H9 (cell line): Measurements from ENCODE around the gene SORBS1. TPM values are rescaled to one million over a fixed set of nuclear protein-coding genes. Genes with fewer than 3 reads are reported as not detected.

Experiments
- DNase-seq: peaks from one replicate; pipeline ENCODE4 v3.0.0-alpha.2; 2017
- H2AFZ ChIP-seq: one replicate; pipeline ENCODE4 v1.6.1; 2013; ENCODE audit warnings: mild to moderate bottlenecking, low read length, control low read depth, moderate library complexity
- H2AK5ac ChIP-seq: 2 replicates; pipeline ENCODE4 v1.6.1; 2013; ENCODE audit warnings: low read length, control low read depth, mixed read lengths; ENCODE audit not compliant: insufficient read length
- H2BK120ac ChIP-seq: one replicate; pipeline ENCODE4 v1.6.1; 2013; ENCODE audit warnings: low read depth, mild to moderate bottlenecking, low read length, control low read depth, inconsistent platforms; ENCODE audit not compliant: poor library complexity, severe bottlenecking
- H2BK12ac ChIP-seq: 2 replicates; pipeline ENCODE4 v1.6.1; 2013; ENCODE audit warnings: low read length, control low read depth, mixed read lengths, low read depth; ENCODE audit not compliant: insufficient read length
- H2BK15ac ChIP-seq: 2 replicates; pipeline ENCODE4 v1.6.1; 2013; ENCODE audit warnings: low read depth, low read length, control low read depth
- H2BK20ac ChIP-seq: one replicate; pipeline ENCODE4 v1.6.1; 2013; ENCODE audit warnings: low read depth, mild to moderate bottlenecking, low read length, control low read depth, inconsistent platforms; ENCODE audit not compliant: poor library complexity, severe bottlenecking
- H2BK5ac ChIP-seq: 2 replicates; pipeline ENCODE4 v1.6.1; 2013; ENCODE audit warnings: low read length, control low read depth, mixed read lengths; ENCODE audit not compliant: insufficient read length
- H3K14ac ChIP-seq: 2 replicates; pipeline ENCODE4 v1.6.1; 2013; ENCODE audit warnings: low read length, control low read depth; ENCODE audit not compliant: insufficient read depth
- H3K18ac ChIP-seq: 2 replicates; pipeline ENCODE4 v1.6.1; 2013; ENCODE audit warnings: low read depth, mild to moderate bottlenecking, mixed read lengths, low read length, control low read depth; ENCODE audit not compliant: insufficient read length
- H3K23ac ChIP-seq: 2 replicates; pipeline ENCODE4 v1.6.1; 2013; ENCODE audit warnings: low read length, control low read depth, mixed read lengths, low read depth; ENCODE audit not compliant: insufficient read length
- H3K23me2 ChIP-seq: 2 replicates; pipeline ENCODE4 v1.6.1; 2013; ENCODE audit warnings: low read depth, mild to moderate bottlenecking, mixed read lengths, low read length, control low read depth; ENCODE audit not compliant: insufficient read length, poor library complexity, severe bottlenecking
- H3K27ac ChIP-seq: 2 replicates; pipeline ENCODE4 v1.5.1; 2013; ENCODE audit warnings: low read length, control low read depth, mixed read lengths, low read depth; ENCODE audit not compliant: insufficient read length
- H3K27me3 ChIP-seq: 2 replicates; pipeline ENCODE4 v1.6.1; 2013; ENCODE audit warnings: low read length, control low read depth, inconsistent platforms; ENCODE audit not compliant: insufficient read depth
- H3K4ac ChIP-seq: 2 replicates; pipeline ENCODE4 v1.6.1; 2013; ENCODE audit warnings: low read depth, mild to moderate bottlenecking, control low read depth, inconsistent platforms, low read length, moderate library complexity
- H3K4me1 ChIP-seq: 2 replicates; pipeline ENCODE4 v1.6.1; 2013; ENCODE audit warnings: low read length, control low read depth, inconsistent platforms; ENCODE audit not compliant: insufficient read depth
- H3K4me2 ChIP-seq: 2 replicates; pipeline ENCODE4 v1.6.1; 2013; ENCODE audit warnings: low read length, control low read depth, mixed read lengths; ENCODE audit not compliant: insufficient read length, insufficient read depth
- H3K56ac ChIP-seq: 2 replicates; pipeline ENCODE4 v1.6.1; 2013; ENCODE audit warnings: low read depth, mild to moderate bottlenecking, mixed read lengths, low read length, control low read depth; ENCODE audit not compliant: insufficient read length
- H3K79me1 ChIP-seq: 2 replicates; pipeline ENCODE4 v1.6.1; 2013; ENCODE audit warnings: low read depth, mild to moderate bottlenecking, moderate library complexity, low read length, control low read depth, inconsistent platforms; ENCODE audit not compliant: insufficient read depth, poor library complexity, severe bottlenecking
- H3K79me2 ChIP-seq: 2 replicates; pipeline ENCODE4 v1.6.1; 2013; ENCODE audit warnings: low read length, control low read depth, inconsistent platforms; ENCODE audit not compliant: insufficient read depth
- H3K9ac ChIP-seq: 2 replicates; pipeline ENCODE4 v1.6.1; 2013; ENCODE audit warnings: low read length, control low read depth, mixed read lengths; ENCODE audit not compliant: insufficient read length; ENCODE audit errors: extremely low read depth
- H3K9me3 ChIP-seq: one replicate; pipeline ENCODE4 v1.6.1; 2013; ENCODE audit warnings: low read depth, low read length, inconsistent platforms; ENCODE audit not compliant: control insufficient read depth
- H3T11ph ChIP-seq: one replicate; pipeline ENCODE4 v1.6.1; 2013; ENCODE audit warnings: mild to moderate bottlenecking, low read length, control low read depth, inconsistent platforms
- H4K20me1 ChIP-seq: one replicate; pipeline ENCODE4 v1.6.1; 2013; ENCODE audit not compliant: control insufficient read depth, insufficient read length, insufficient read depth
- H4K5ac ChIP-seq: 2 replicates; pipeline ENCODE4 v1.6.1; 2013; ENCODE audit warnings: low read depth, mild to moderate bottlenecking, mixed read lengths, low read length, control low read depth; ENCODE audit not compliant: insufficient read length
- H4K8ac ChIP-seq: replicated peaks from 2 replicates; pipeline ENCODE4 v1.6.1; 2013; ENCODE audit warnings: low read length, control low read depth, mixed read lengths, low read depth; ENCODE audit not compliant: insufficient read length
- H4K91ac ChIP-seq: 2 replicates; pipeline ENCODE4 v1.6.1; 2013; ENCODE audit warnings: low read depth, mild to moderate bottlenecking, moderate library complexity, mixed read lengths, low read length, control low read depth; ENCODE audit not compliant: insufficient read length
- H3K27ac Mint-ChIP-seq, 3 experiments: 2 replicates in 2 of 3; 3 replicates in 1 of 3; pipeline ENCODE4 v1.8.0; 2020 to 2021; ENCODE audit warnings: mixed read lengths in 3 of 3, mild to moderate bottlenecking in 1 of 3, moderate library complexity in 1 of 3
- H3K27me3 Mint-ChIP-seq: 2 replicates; pipeline ENCODE4 v1.8.0; 2021; ENCODE audit warnings: low read depth, mild to moderate bottlenecking, moderate library complexity, mixed read lengths
- H3K36me3 Mint-ChIP-seq, 3 experiments: 2 replicates in 2 of 3; 3 replicates in 1 of 3; pipeline ENCODE4 v1.8.0; 2020 to 2021; ENCODE audit warnings: low read depth in 3 of 3, mixed read lengths in 3 of 3; ENCODE audit not compliant: insufficient read depth in 1 of 3
- H3K4me1 Mint-ChIP-seq, 2 experiments: 2 replicates each; pipeline ENCODE4 v1.8.0; 2020; ENCODE audit warnings: mixed read lengths in 2 of 2
- H3K4me3 Mint-ChIP-seq, 2 experiments: 2 replicates in 1 of 2; 3 replicates in 1 of 2; pipeline ENCODE4 v1.8.0; 2020 to 2021; ENCODE audit warnings: mild to moderate bottlenecking in 2 of 2, mixed read lengths in 2 of 2, moderate library complexity in 1 of 2
- H3K9me3 Mint-ChIP-seq, 2 experiments: 2 replicates in 1 of 2; 3 replicates in 1 of 2; pipeline ENCODE4 v1.8.0; 2020; ENCODE audit warnings: mild to moderate bottlenecking in 2 of 2, mixed read lengths in 2 of 2, moderate library complexity in 1 of 2
- CTCF ChIP-seq: fragments of 200-600 bp; sonication (generic); conservative IDR thresholded peaks from 3 replicates; pipeline ENCODE4 v1.8.0; 2021; ENCODE audit warnings: antibody characterized with exemption, mild to moderate bottlenecking
- WGBS: extraction: QIAGEN DNeasy Blood & Tissue Kit; methylation state at CpG from one replicate; pipeline ENCODE4 v1.1.7; 2013; ENCODE audit warnings: missing lambda C conversion rate, low lambda C conversion rate, mixed read lengths; ENCODE audit not compliant: insufficient read length; ENCODE audit errors: extremely low coverage; 5-methylcytosine and 5-hydroxymethylcytosine counted together
- total RNA-seq: library from RNA; stranded (reverse); gene quantifications from 2 replicates; pipeline ENCODE4 v1.2.1, GENCODE V29; 2021

SORBS1 gene
- total RNA-seq, 1 experiment from 2014 or later = 24.3 TPM

GRCh38 chr10:95336702-95337101 lies 224.5 kb downstream of the SORBS1 start:
- H3K9me3 Mint-ChIP-seq = no peaks in the 10 kb centered on the region
- Histone ChIP-seq H4K20me1 (no peaks in the 10 kb centered on the region), H3K9ac (no peak overlapping the region), H3K23ac (no peak overlapping the region), H2BK15ac (no peak overlapping the region), H4K91ac (no peak overlapping the region), H2BK120ac (no peak overlapping the region), H4K8ac (no peak overlapping the region), H4K5ac (no peak overlapping the region), H2BK12ac (no peak overlapping the region), H3K4me2 (no peak overlapping the region), H2AK5ac (no peak overlapping the region), H3K27me3 (no peaks in the 10 kb centered on the region), H3K27ac (no peak overlapping the region), H3K4ac (no peak overlapping the region), H2BK5ac (no peak overlapping the region), H3K79me2 (no peaks in the 10 kb centered on the region), H3K18ac (no peak overlapping the region), H2BK20ac (no peak overlapping the region), H3K4me1 (no peaks in the 10 kb centered on the region), H2AFZ (no peak overlapping the region), H3T11ph (no peak overlapping the region), H3K79me1 (no peaks in the 10 kb centered on the region), H3K14ac (no peak overlapping the region), H3K9me3 (no peaks in the 10 kb centered on the region), H3K56ac (no peak overlapping the region), H3K23me2 (no peaks in the 10 kb centered on the region)
- H3K27ac Mint-ChIP-seq = peak overlapping the region in 2 of 3 experiments; percentile 71 to 79; a peak in 3 of 7 replicates
- DNase-seq = no peak
- TF ChIP-seq CTCF = peak; percentile 23; the same call in 2 of the 3 replicates
- 0 out of 2 replicates have a peak, but pooled peaks cover 2% of the 10 kb centered on the region for H3K27me3 Mint-ChIP-seq
- WGBS = no CpG with 5 or more reads among the region's 9 CpGs
- H3K4me1 Mint-ChIP-seq = peaks cover 26 to 30% of the 10 kb centered on the region in 2 experiments
- peaks cover 4 to 13% (median 6%) of the 10 kb centered on the region in 3 experiments; a peak in 6 of 7 replicates for H3K36me3 Mint-ChIP-seq
- no peak overlapping the region for H3K4me3 Mint-ChIP-seq
